Prostate gland (tissue), 2 donors: ENCODE measurements around the gene GAB2.

Source experiments
- CTCF ChIP-seq, 4 experiments: fragments of 200-600 bp in 2 of 4; fragments of 450-650 bp in 2 of 4; sonication (generic) in 2 of 4; IDR thresholded peaks; 1 replicate in 3 of 4; 2 replicates in 1 of 4; pipeline ENCODE4 v1.5.1; 2016 to 2019; ENCODE audit warnings: antibody characterized with exemption in 4 of 4, mild to moderate bottlenecking in 2 of 4, moderate library complexity in 2 of 4
- POLR2A ChIP-seq: fragments of 450-650 bp; IDR thresholded peaks from one replicate; pipeline ENCODE4 v1.6.1; 2016; ENCODE audit warnings: antibody characterized with exemption, mild to moderate bottlenecking
- POLR2AphosphoS5 ChIP-seq: sonication (generic); formaldehyde crosslinking; IDR thresholded peaks from one replicate; pipeline ENCODE4 v1.6.1; 2017; ENCODE audit warnings: antibody characterized with exemption

GRCh38 chr11:78171951-78172350 lies 245.7 kb downstream of the GAB2 start:
- TF ChIP-seq POLR2AphosphoS5 (no peak), CTCF (IDR thresholded peaks at IDR 0.05) (no peak), POLR2A (no peak)
